ENCODE measurements around the gene PSMB2.

PSMB2 gene

GRCh38 chr1:35623832-35624231, 17.5 kb downstream of the PSMB2 start:
- no peaks in the 10 kb centered on the region for H3K4me1 ChIP-seq
- H3K9ac ChIP-seq: no peak overlapping the region
- H3K9me3 ChIP-seq (ENCODE audit: control insufficient read depth, low read length): no peaks in the 10 kb centered on the region
- no peaks in the 10 kb centered on the region for H3K79me2 ChIP-seq
- H3K36me3 ChIP-seq (ENCODE audit: control insufficient read depth, insufficient read depth, low read length): no peaks in the 10 kb centered on the region
- H3K27me3 ChIP-seq (ENCODE audit: control insufficient read depth, insufficient read depth, low read length): no peaks in the 10 kb centered on the region
- TF ChIP-seq CTCF (IDR thresholded peaks at IDR 0.05): no peak
- H2AFZ ChIP-seq: no peak overlapping the region
- no peak overlapping the region for H3K27ac ChIP-seq
- no peak overlapping the region for H3K4me3 ChIP-seq (ENCODE audit: low read depth, low read length)
- H3K4me2 ChIP-seq (ENCODE audit: low read length): no peak overlapping the region

GRCh38 chr1:35622510-35623178, 18.7 kb downstream of the PSMB2 start:
- H3K4me1 ChIP-seq: no peaks in the 10 kb centered on the region
- no peak overlapping the region for H3K4me2 ChIP-seq (ENCODE audit: low read length)
- no peak overlapping the region for H3K9ac ChIP-seq
- no peaks in the 10 kb centered on the region for H3K9me3 ChIP-seq (ENCODE audit: control insufficient read depth, low read length)
- no peak overlapping the region for H3K27ac ChIP-seq
- no peak for TF ChIP-seq CTCF (IDR thresholded peaks at IDR 0.05)
- no peak overlapping the region for H3K4me3 ChIP-seq (ENCODE audit: low read depth, low read length)
- peaks cover 3% of the 10 kb centered on the region for H3K79me2 ChIP-seq
- no peaks in the 10 kb centered on the region for H3K27me3 ChIP-seq (ENCODE audit: control insufficient read depth, insufficient read depth, low read length)
- H2AFZ ChIP-seq: no peak overlapping the region
- H3K36me3 ChIP-seq (ENCODE audit: control insufficient read depth, insufficient read depth, low read length): no peaks in the 10 kb centered on the region

GRCh38 chr1:35619237-35620121, 21.8 kb downstream of the PSMB2 start:
- Histone ChIP-seq H3K4me1 (no peaks in the 10 kb centered on the region), H3K27me3 (ENCODE audit: control insufficient read depth, insufficient read depth, low read length) (no peaks in the 10 kb centered on the region), H3K9ac (no peak overlapping the region), H3K79me2 (peaks cover 3% of the 10 kb centered on the region), H2AFZ (no peak overlapping the region), H3K4me3 (ENCODE audit: low read depth, low read length) (no peak overlapping the region), H3K36me3 (ENCODE audit: control insufficient read depth, insufficient read depth, low read length) (no peaks in the 10 kb centered on the region), H3K9me3 (ENCODE audit: control insufficient read depth, low read length) (no peaks in the 10 kb centered on the region), H3K4me2 (ENCODE audit: low read length) (no peak overlapping the region), H3K27ac (no peak overlapping the region)
- TF ChIP-seq CTCF (IDR thresholded peaks at IDR 0.05): no peak

- Histone ChIP-seq H3K27me3 (ENCODE audit: control insufficient read depth, insufficient read depth, low read length) (no peaks in the 10 kb centered on the region), H3K4me3 (ENCODE audit: low read depth, low read length) (no peak overlapping the region), H3K4me2 (ENCODE audit: low read length) (no peak overlapping the region), H3K36me3 (ENCODE audit: control insufficient read depth, insufficient read depth, low read length) (no peaks in the 10 kb centered on the region), H3K9me3 (ENCODE audit: control insufficient read depth, low read length) (no peaks in the 10 kb centered on the region), H3K79me2 (peaks cover 3% of the 10 kb centered on the region), H3K9ac (no peak overlapping the region), H2AFZ (no peak overlapping the region), H3K27ac (no peak overlapping the region), H3K4me1 (no peaks in the 10 kb centered on the region)
- no peak for TF ChIP-seq CTCF (IDR thresholded peaks at IDR 0.05)
Measured at GRCh38 chr1:35615440-35615839, 25.9 kb downstream of the PSMB2 start.
